ENCODE measurements around the gene RIC1.
"Not testable (repeated sequence)": the region's sequence is repeated elsewhere in the genome, so short reads cannot be mapped to it uniquely, and the experiment has no call there.

Gene RIC1

GRCh38 chr9:5708414-5708813, 79.5 kb downstream of the RIC1 start:
- Histone ChIP-seq H3K4me3 (ENCODE audit: low read length in 2 of 2) (no peak overlapping the region), H3K36me3 (ENCODE audit: control insufficient read depth in 2 of 2, insufficient read depth in 2 of 2, low read length in 2 of 2) (no peaks in the 10 kb centered on the region), H3K4me1 (ENCODE audit: control insufficient read depth, insufficient read depth, low read length) (no peaks in the 10 kb centered on the region), H3K27ac (ENCODE audit: low read length) (no peak overlapping the region), H3K9ac (ENCODE audit: low read length in 2 of 2) (no peak overlapping the region), H3K9me3 (ENCODE audit: control insufficient read depth in 2 of 2, low read length in 2 of 2) (no peaks in the 10 kb centered on the region), H3K27me3 (ENCODE audit: control insufficient read depth in 1 of 2, insufficient read depth in 2 of 2, low read length in 2 of 2) (no peaks in the 10 kb centered on the region)

- H3K36me3 ChIP-seq (ENCODE audit: control insufficient read depth in 2 of 2, insufficient read depth in 2 of 2, low read length in 2 of 2), result peaks cover 0 to 6% of the 10 kb centered on the region in 2 donors
- H3K27ac ChIP-seq (ENCODE audit: low read length), result no peak overlapping the region
- H3K9me3 ChIP-seq (ENCODE audit: control insufficient read depth in 2 of 2, low read length in 2 of 2), result no peaks in the 10 kb centered on the region
- no peaks in the 10 kb centered on the region for H3K27me3 ChIP-seq (ENCODE audit: control insufficient read depth in 1 of 2, insufficient read depth in 2 of 2, low read length in 2 of 2)
- no peaks in the 10 kb centered on the region for H3K4me1 ChIP-seq (ENCODE audit: control insufficient read depth, insufficient read depth, low read length)
- H3K4me3 ChIP-seq (ENCODE audit: low read length in 2 of 2), result no peak overlapping the region
- H3K9ac ChIP-seq (ENCODE audit: low read length in 2 of 2), result no peak overlapping the region
These were observed 83.9 kb downstream of the RIC1 start for GRCh38 chr9:5712651-5713390.

DNA sequence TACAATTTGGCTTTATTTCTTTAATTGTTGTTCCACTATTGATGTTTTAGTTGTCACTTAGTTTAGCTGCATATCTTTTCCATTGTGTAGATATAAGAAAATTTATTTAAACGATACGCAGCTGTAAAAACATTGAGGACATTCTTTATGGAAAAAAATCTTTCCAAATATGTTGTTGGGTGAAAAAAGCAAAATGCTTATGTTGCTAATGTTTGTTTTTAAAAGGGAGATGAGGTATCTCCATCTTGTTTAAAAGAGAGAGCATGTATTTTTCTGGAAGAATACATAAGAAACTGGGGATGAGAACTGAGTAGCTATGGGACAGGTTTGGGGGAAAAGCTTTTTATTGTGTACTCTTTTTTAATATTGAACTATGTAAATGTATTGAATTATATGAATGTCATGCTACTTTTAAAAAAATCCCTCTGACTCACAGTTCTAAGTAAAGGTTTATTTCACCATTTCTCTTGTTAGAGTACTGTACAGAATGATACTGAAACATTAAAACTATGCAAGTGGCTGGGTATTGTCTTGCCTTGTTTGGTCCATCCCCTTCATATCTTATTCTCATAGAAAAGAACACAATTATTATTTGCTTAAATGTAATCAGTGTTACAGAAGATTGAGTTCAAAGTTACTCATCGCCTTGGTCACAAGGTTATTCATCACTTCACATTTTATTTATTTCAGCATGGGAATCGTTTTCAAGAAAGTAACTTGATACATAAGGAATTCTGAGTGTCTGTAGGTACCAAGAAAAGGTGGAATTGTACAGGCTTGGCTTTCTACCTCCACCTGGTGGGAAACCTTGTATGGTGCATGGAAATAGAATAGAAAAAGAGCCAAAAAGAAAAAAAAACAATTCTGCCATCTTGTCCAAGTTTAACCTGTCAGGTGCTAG, 85.8 kb downstream of the RIC1 start:
- H3K27me3 ChIP-seq (ENCODE audit: control insufficient read depth in 1 of 2, insufficient read depth in 2 of 2, low read length in 2 of 2), result no peaks in the 10 kb centered on the region
- H3K4me1 ChIP-seq (ENCODE audit: control insufficient read depth, insufficient read depth, low read length), result no peaks in the 10 kb centered on the region
- H3K9me3 ChIP-seq (ENCODE audit: control insufficient read depth in 2 of 2, low read length in 2 of 2), result no peaks in the 10 kb centered on the region
- H3K9ac ChIP-seq (ENCODE audit: low read length in 2 of 2), result no peak overlapping the region
- H3K27ac ChIP-seq (ENCODE audit: low read length), result no peak overlapping the region
- H3K36me3 ChIP-seq (ENCODE audit: control insufficient read depth in 2 of 2, insufficient read depth in 2 of 2, low read length in 2 of 2), result peaks cover 0 to 6% of the 10 kb centered on the region in 2 donors
- H3K4me3 ChIP-seq (ENCODE audit: low read length in 2 of 2), result no peak overlapping the region

DNA sequence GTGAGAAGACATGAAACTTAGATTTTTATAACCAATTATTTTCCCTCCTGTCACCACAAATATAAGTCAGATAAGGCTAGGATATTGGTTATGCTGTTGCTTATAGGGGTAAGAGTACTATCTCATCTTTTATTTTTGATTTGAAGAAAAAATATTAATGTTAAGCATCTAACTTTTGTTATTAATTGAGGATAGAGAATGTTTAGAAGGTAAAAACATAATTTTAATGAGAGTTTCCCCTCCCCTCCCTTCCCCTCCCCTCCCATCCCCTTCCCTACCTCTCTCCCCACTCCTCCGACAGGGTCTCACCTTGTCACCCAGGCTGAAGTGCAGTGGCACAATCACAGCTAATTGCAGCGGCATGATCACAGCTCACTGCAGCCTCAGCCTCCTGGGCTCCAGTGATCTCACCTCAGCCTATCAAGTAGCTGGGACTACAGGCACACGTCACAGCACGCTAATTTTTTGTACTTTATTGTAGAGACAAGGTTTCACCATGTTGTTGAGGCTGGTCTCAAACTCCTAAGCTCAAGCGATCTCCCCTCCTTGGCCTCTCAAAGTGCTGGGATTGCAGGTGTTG, 86.7 kb downstream of the RIC1 start:
- Histone ChIP-seq H3K27me3 (ENCODE audit: control insufficient read depth in 1 of 2, insufficient read depth in 2 of 2, low read length in 2 of 2) (no peaks in the 10 kb centered on the region), H3K4me3 (ENCODE audit: low read length in 2 of 2) (no peak overlapping the region), H3K9me3 (ENCODE audit: control insufficient read depth in 2 of 2, low read length in 2 of 2) (no peaks in the 10 kb centered on the region), H3K4me1 (ENCODE audit: control insufficient read depth, insufficient read depth, low read length) (no peaks in the 10 kb centered on the region), H3K9ac (ENCODE audit: low read length in 2 of 2) (no peak overlapping the region), H3K36me3 (ENCODE audit: control insufficient read depth in 2 of 2, insufficient read depth in 2 of 2, low read length in 2 of 2) (peaks cover 0 to 6% of the 10 kb centered on the region in 2 donors), H3K27ac (ENCODE audit: low read length) (no peak overlapping the region)

DNA sequence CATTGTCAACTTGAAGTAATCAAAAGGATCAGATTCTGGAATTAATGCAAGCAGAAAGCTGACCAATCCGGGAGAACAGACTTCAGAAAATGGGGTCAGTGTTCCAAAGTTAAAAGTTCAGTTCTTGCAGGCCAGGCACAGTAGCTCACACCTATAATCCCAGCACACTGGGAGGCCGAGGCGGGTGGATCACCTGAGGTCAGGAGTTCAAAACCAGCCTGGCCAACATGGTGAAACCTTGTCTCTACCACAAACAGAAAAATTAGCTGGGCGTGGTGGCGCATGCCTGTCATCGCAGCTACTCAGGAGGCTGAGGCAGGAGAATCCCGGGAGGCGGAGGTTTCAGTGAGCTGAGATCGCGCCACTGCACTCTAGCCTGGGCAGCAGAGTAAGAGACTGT, 88.5 kb downstream of the RIC1 start:
- not testable (repeated sequence) for H3K4me3 ChIP-seq (ENCODE audit: low read length in 2 of 2); H3K4me1 ChIP-seq (ENCODE audit: control insufficient read depth, insufficient read depth, low read length); H3K9me3 ChIP-seq (ENCODE audit: control insufficient read depth in 2 of 2, low read length in 2 of 2); H3K9ac ChIP-seq (ENCODE audit: low read length in 2 of 2); H3K27ac ChIP-seq (ENCODE audit: low read length); H3K27me3 ChIP-seq (ENCODE audit: control insufficient read depth in 1 of 2, insufficient read depth in 2 of 2, low read length in 2 of 2)
- H3K36me3 ChIP-seq (ENCODE audit: control insufficient read depth in 2 of 2, insufficient read depth in 2 of 2, low read length in 2 of 2), result peaks cover 0 to 14% of the 10 kb centered on the region in 2 donors

- Histone ChIP-seq H3K36me3 (ENCODE audit: control insufficient read depth in 2 of 2, insufficient read depth in 2 of 2, low read length in 2 of 2) (peaks cover 0 to 14% of the 10 kb centered on the region in 2 donors), H3K9ac (ENCODE audit: low read length in 2 of 2) (no peak overlapping the region), H3K27me3 (ENCODE audit: control insufficient read depth in 1 of 2, insufficient read depth in 2 of 2, low read length in 2 of 2) (no peaks in the 10 kb centered on the region), H3K27ac (ENCODE audit: low read length) (no peak overlapping the region), H3K4me1 (ENCODE audit: control insufficient read depth, insufficient read depth, low read length) (no peaks in the 10 kb centered on the region), H3K4me3 (ENCODE audit: low read length in 2 of 2) (no peak overlapping the region), H3K9me3 (ENCODE audit: control insufficient read depth in 2 of 2, low read length in 2 of 2) (no peaks in the 10 kb centered on the region)
These were observed 89.6 kb downstream of the RIC1 start for GRCh38 chr9:5718296-5719032.

DNA sequence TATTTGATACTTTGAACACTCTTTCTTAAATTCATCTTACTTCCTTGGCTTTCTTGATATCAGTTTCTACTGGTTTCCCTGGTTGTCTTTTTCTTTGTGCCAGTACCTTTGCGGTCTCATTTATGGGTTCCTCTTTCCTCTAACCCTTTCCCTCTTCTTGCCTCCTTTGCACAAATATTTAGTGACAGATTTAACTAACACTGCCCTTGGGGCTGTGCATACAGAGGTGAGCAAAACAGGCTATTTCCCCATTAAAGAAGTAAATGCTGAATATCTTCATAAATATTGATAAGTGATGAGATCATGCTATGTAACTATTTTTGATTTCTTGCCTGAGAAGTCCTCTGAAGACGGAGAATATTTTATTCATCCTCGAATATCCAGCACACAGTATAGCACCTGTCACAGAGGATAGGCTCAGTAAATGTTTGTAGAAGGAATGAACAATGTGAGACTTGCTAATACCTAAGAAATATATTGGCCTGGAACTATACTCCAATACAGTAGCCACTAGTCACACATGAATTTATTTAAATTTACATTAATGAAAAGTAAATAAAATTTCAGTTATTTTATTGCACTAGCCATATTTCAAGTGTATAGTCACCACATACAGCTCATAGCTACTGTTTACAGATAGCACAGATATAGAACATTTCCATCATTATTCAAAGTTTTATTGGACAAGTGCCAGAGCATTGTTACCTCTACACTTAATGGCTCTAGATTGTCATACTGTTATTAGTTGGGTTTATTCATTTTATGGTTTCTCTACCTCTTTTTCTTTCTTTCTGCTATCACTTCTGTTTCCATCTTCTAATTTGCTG, 90.4 kb downstream of the RIC1 start:
- Histone ChIP-seq H3K27ac (ENCODE audit: low read length) (no peak overlapping the region), H3K4me1 (ENCODE audit: control insufficient read depth, insufficient read depth, low read length) (no peaks in the 10 kb centered on the region), H3K9me3 (ENCODE audit: control insufficient read depth in 2 of 2, low read length in 2 of 2) (no peaks in the 10 kb centered on the region), H3K36me3 (ENCODE audit: control insufficient read depth in 2 of 2, insufficient read depth in 2 of 2, low read length in 2 of 2) (peaks cover 0 to 11% of the 10 kb centered on the region in 2 donors), H3K27me3 (ENCODE audit: control insufficient read depth in 1 of 2, insufficient read depth in 2 of 2, low read length in 2 of 2) (no peaks in the 10 kb centered on the region), H3K9ac (ENCODE audit: low read length in 2 of 2) (no peak overlapping the region), H3K4me3 (ENCODE audit: low read length in 2 of 2) (no peak overlapping the region)

DNA sequence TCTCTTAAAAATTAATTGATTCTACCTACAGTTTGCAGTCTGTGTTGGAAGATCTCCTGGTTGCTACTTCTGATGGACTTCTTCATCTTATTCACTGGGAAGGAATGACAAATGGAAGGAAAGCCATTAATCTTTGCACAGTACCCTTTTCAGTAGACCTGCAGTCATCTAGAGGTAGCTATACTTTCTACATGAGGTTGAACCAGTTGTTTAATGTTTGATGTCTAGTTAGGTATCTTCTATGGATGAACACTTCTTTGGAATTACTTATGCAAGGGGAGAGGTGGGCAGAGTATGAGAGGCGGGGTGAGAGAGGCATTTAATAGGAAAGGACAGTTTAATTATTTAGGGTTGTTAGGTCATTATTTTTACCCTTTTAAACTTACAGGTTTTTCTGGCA, 91.2 kb downstream of the RIC1 start:
- no peaks in the 10 kb centered on the region for H3K9me3 ChIP-seq (ENCODE audit: control insufficient read depth in 2 of 2, low read length in 2 of 2)
- H3K27me3 ChIP-seq (ENCODE audit: control insufficient read depth in 1 of 2, insufficient read depth in 2 of 2, low read length in 2 of 2), result no peaks in the 10 kb centered on the region
- H3K9ac ChIP-seq (ENCODE audit: low read length in 2 of 2), result no peak overlapping the region
- H3K27ac ChIP-seq (ENCODE audit: low read length), result no peak overlapping the region
- no peak overlapping the region for H3K4me3 ChIP-seq (ENCODE audit: low read length in 2 of 2)
- H3K4me1 ChIP-seq (ENCODE audit: control insufficient read depth, insufficient read depth, low read length), result no peaks in the 10 kb centered on the region
- H3K36me3 ChIP-seq (ENCODE audit: control insufficient read depth in 2 of 2, insufficient read depth in 2 of 2, low read length in 2 of 2), result peaks cover 0 to 8% of the 10 kb centered on the region in 2 donors

- no peaks in the 10 kb centered on the region for H3K27me3 ChIP-seq (ENCODE audit: control insufficient read depth in 1 of 2, insufficient read depth in 2 of 2, low read length in 2 of 2)
- no peaks in the 10 kb centered on the region for H3K9me3 ChIP-seq (ENCODE audit: control insufficient read depth in 2 of 2, low read length in 2 of 2)
- H3K4me3 ChIP-seq (ENCODE audit: low read length in 2 of 2), result no peak overlapping the region
- H3K4me1 ChIP-seq (ENCODE audit: control insufficient read depth, insufficient read depth, low read length), result no peaks in the 10 kb centered on the region
- peaks cover 0 to 8% of the 10 kb centered on the region in 2 donors for H3K36me3 ChIP-seq (ENCODE audit: control insufficient read depth in 2 of 2, insufficient read depth in 2 of 2, low read length in 2 of 2)
- no peak overlapping the region for H3K9ac ChIP-seq (ENCODE audit: low read length in 2 of 2)
- no peak overlapping the region for H3K27ac ChIP-seq (ENCODE audit: low read length)
These were observed 92.6 kb downstream of the RIC1 start for GRCh38 chr9:5721279-5722087.

All from stomach smooth muscle (tissue), 2 donors.